ENCODE measurements around the gene DGKG. TPM values are rescaled to one million over a fixed set of nuclear protein-coding genes. Genes with fewer than 3 reads are reported as not detected.

The DGKG gene
- total and polyA plus RNA-seq, 9 of the 15 experiments (the other 6 are each of a cell fraction or from before 2014, with no cell fraction given), result 0.01 to 0.36 (median 0.15) TPM

- FAIRE-seq (no peak), ATAC-seq (no peak), DNase-seq (ENCODE audit: extremely low read depth in 1 of 4, low spot score in 3 of 4) (no peak)
- Histone ChIP-seq H3K36me3 (ENCODE audit: control insufficient read depth, insufficient read depth, low read length) (no peaks in the 10 kb centered on the region), H3K4me3 (no peak overlapping the region), H4K20me1 (replicated peaks; ENCODE audit: control insufficient read depth, insufficient read depth, low read length) (no peaks in the 10 kb centered on the region), H3K27ac (ENCODE audit: extremely low read depth, low read depth, low read length) (no peak overlapping the region), H3K9me3 (replicated peaks; ENCODE audit: control insufficient read depth, insufficient read depth, low read depth, low read length) (no peaks in the 10 kb centered on the region), H3K9me1 (ENCODE audit: control insufficient read depth, insufficient read depth, low read length) (no peaks in the 10 kb centered on the region), H2AFZ (ENCODE audit: low read depth, low read length) (no peak overlapping the region), H3K4me2 (ENCODE audit: insufficient read depth, low read length) (no peak overlapping the region), H3K79me2 (ENCODE audit: control insufficient read depth, insufficient read depth, low read length) (no peaks in the 10 kb centered on the region), H3K9ac (ENCODE audit: insufficient read depth in 1 of 2, low read depth in 2 of 2, low read length in 2 of 2) (no peak overlapping the region), H3K27me3 (ENCODE audit: control insufficient read depth in 2 of 2, insufficient read depth in 2 of 2, low read length in 2 of 2) (peaks cover 27 to 59% of the 10 kb centered on the region in 2 experiments; a peak in 4 of 5 replicates), H3K4me1 (replicated peaks in 1 of 2; ENCODE audit: control insufficient read depth in 2 of 2, insufficient read depth in 2 of 2, low read length in 2 of 2) (peaks cover 0 to 9% of the 10 kb centered on the region in 2 experiments; a peak in 3 of 5 replicates)
- CTCF ChIA-PET (ENCODE audit: low intra/inter-chr PET ratio), result no interaction called here
- 14% methylated on average over 11 of the region's 11 CpGs for WGBS (ENCODE audit: insufficient coverage, low coverage, missing lambda C conversion rate)
- intact Hi-C loops (cut with micrococcal nuclease) (no loop called here), in situ Hi-C loops (cut with MboI) (no loop called here)
- POLR2A ChIA-PET, result interaction anchor here (1.0 kb wide), 1 partner anchor 17 kb away, joined by 3 read pairs; no protein-coding TSS in a partner anchor
- no TSS peak for BruUV-seq (replicated peaks)
- TF ChIP-seq NCOA1 (IDR thresholded peaks at IDR 0.05; ENCODE audit: low read depth) (no peak), ATF3 (IDR thresholded peaks at IDR 0.05) (0 out of 2 replicates have a peak, but pooled peaks have one; percentile 14), ATF3 (CRISPR knock-in tag; conservative IDR thresholded peaks at IDR 0.05) (no peak), CSDE1 (IDR thresholded peaks at IDR 0.05) (no peak), HNRNPH1 (optimal IDR thresholded peaks at IDR 0.05; ENCODE audit: low read depth, low read length) (no peak), ZNF444 (CRISPR knock-in tag; IDR thresholded peaks at IDR 0.05) (no peak), KLF16 (IDR thresholded peaks at IDR 0.05) (no peak), NFE2L1 (tag; IDR thresholded peaks at IDR 0.05; ENCODE audit: borderline replicate concordance, low read depth) (no peak), PHTF2 (CRISPR knock-in tag; IDR thresholded peaks at IDR 0.05) (no peak), FOSL1 (tag; conservative IDR thresholded peaks at IDR 0.05) (peak; percentile 64), ZFP36 (IDR thresholded peaks at IDR 0.05; ENCODE audit: low read depth, low read length, partially characterized antibody) (peak; percentile 73), MCM2 (IDR thresholded peaks at IDR 0.05; ENCODE audit: low read depth) (no peak)
Observed at GRCh38 chr3:186365202-186365974, 3.4 kb upstream of the DGKG start.
